BJ (cell line): Measurements from ENCODE around the gene CCDC178. TPM values are rescaled to one million over a fixed set of nuclear protein-coding genes. Genes with fewer than 3 reads are reported as not detected.

Source experiments
- CTCF ChIA-PET: fragments of 350-600 bp; formaldehyde crosslinking; extraction: SDS; loops from one replicate; lab custom pipeline; 2021; ENCODE audit warnings: antibody characterized with exemption, inconsistent platforms; lab: Yijun Ruan, JAX
- POLR2A ChIA-PET: fragments of 300-600 bp; sonication (Branson Sonifier 250); formaldehyde crosslinking; extraction: SDS; loops from one replicate; lab custom pipeline; 2021; ENCODE audit warnings: antibody characterized with exemption; lab: Charles Lee
- DNase-seq: peaks from one replicate; pipeline ENCODE4 v3.0.0-alpha.2; 2011; ENCODE audit warnings: low read depth
- H3K27me3 ChIP-seq: 2 replicates; pipeline ENCODE4 v1.6.0; 2011; ENCODE audit warnings: low read length; ENCODE audit not compliant: control insufficient read depth, insufficient read depth
- H3K36me3 ChIP-seq: 2 replicates; pipeline ENCODE4 v1.5.1; 2011; ENCODE audit warnings: low read length; ENCODE audit not compliant: control insufficient read depth, insufficient read depth
- H3K4me3 ChIP-seq: 2 replicates; pipeline ENCODE4 v1.5.1; 2011; ENCODE audit warnings: low read depth, mild to moderate bottlenecking, control low read depth, low read length
- CTCF ChIP-seq: IDR thresholded peaks from 2 replicates; pipeline ENCODE4 v1.5.1; 2011; ENCODE audit warnings: low read depth, mild to moderate bottlenecking, control low read depth, inconsistent platforms, low read length, moderate library complexity; ENCODE audit not compliant: insufficient read depth
- polyA plus RNA-seq: library from polyadenylated mRNA; depleted of rRNA; stranded (reverse); fragments of >200 nt; gene quantifications from 2 replicates; pipeline ENCODE4 v1.2.3, GENCODE V29; 2011

The CCDC178 gene
- polyA plus RNA-seq, 1 experiment, result not detected

GRCh38 chr18:32920796-32921787, 519.4 kb downstream of the CCDC178 start:
- Histone ChIP-seq H3K36me3 (no peaks in the 10 kb centered on the region), H3K27me3 (no peaks in the 10 kb centered on the region), H3K4me3 (no peak overlapping the region)
- ChIA-PET CTCF (no interaction called here), POLR2A (no interaction called here)
- no peak for DNase-seq
- TF ChIP-seq CTCF, result no peak

- Histone ChIP-seq H3K4me3 (no peak overlapping the region), H3K27me3 (no peaks in the 10 kb centered on the region), H3K36me3 (no peaks in the 10 kb centered on the region)
- POLR2A ChIA-PET, result no interaction called here
- TF ChIP-seq CTCF, result no peak
- no peak for DNase-seq
- CTCF ChIA-PET, result no interaction called here
These were observed 520.7 kb downstream of the CCDC178 start for GRCh38 chr18:32919799-32920198.

GRCh38 chr18:32918692-32919250, 521.8 kb downstream of the CCDC178 start:
- CTCF ChIA-PET, result no interaction called here
- H3K36me3 ChIP-seq, result no peaks in the 10 kb centered on the region
- no peak overlapping the region for H3K4me3 ChIP-seq
- no peaks in the 10 kb centered on the region for H3K27me3 ChIP-seq
- TF ChIP-seq CTCF, result no peak
- no peak for DNase-seq
- POLR2A ChIA-PET, result no interaction called here

- CTCF ChIA-PET, result no interaction called here
- no peak for DNase-seq
- POLR2A ChIA-PET, result no interaction called here
These were observed 525.0 kb downstream of the CCDC178 start for GRCh38 chr18:32915516-32915915.

More at GRCh38 chr18:32915516-32915915, 525.0 kb downstream of the CCDC178 start:
- Histone ChIP-seq H3K36me3 (no peaks in the 10 kb centered on the region), H3K4me3 (no peak overlapping the region), H3K27me3 (no peaks in the 10 kb centered on the region)
- TF ChIP-seq CTCF, result no peak
